ENCODE measurements around the gene TGFB1I1. TPM values are rescaled to one million over a fixed set of nuclear protein-coding genes. Genes with fewer than 3 reads are reported as not detected.

TGFB1I1 gene
- total and polyA plus RNA-seq, 2 experiments from 2014 or later, result 39.1 to 54.0 TPM

- no peaks in the 10 kb centered on the region for H3K9me3 ChIP-seq (ENCODE audit: low read depth)
- peak overlapping the region; percentile 65 for H3K4me3 ChIP-seq
- peak; percentile 86 for TF ChIP-seq CTCF (IDR thresholded peaks at IDR 0.05; ENCODE audit: low read depth, low read length)
- peaks cover 9% of the 10 kb centered on the region for H3K4me1 ChIP-seq (ENCODE audit: low read depth)
- H3K27me3 ChIP-seq, result peaks cover 24% of the 10 kb centered on the region
- H3K36me3 ChIP-seq, result peaks cover 8% of the 10 kb centered on the region
- DNase-seq (ENCODE audit: low read depth in 1 of 2, low spot score in 1 of 2), result peak; percentile 82 to 97
- H3K27ac ChIP-seq, result peak overlapping the region; percentile 62
Measured at GRCh38 chr16:31472709-31473203, 804 bp downstream of the TGFB1I1 start.

GRCh38 chr16:31473264-31473984 lies 1.5 kb downstream of the TGFB1I1 start:
- no peak overlapping the region for H3K4me3 ChIP-seq
- DNase-seq (ENCODE audit: low read depth in 1 of 2, low spot score in 1 of 2), result no peak
- H3K4me1 ChIP-seq (ENCODE audit: low read depth), result peaks cover 15% of the 10 kb centered on the region
- H3K36me3 ChIP-seq, result peaks cover 8% of the 10 kb centered on the region
- H3K9me3 ChIP-seq (ENCODE audit: low read depth), result no peaks in the 10 kb centered on the region
- no peak overlapping the region for H3K27ac ChIP-seq
- no peak for TF ChIP-seq CTCF (IDR thresholded peaks at IDR 0.05; ENCODE audit: low read depth, low read length)
- peaks cover 24% of the 10 kb centered on the region for H3K27me3 ChIP-seq

- TF ChIP-seq CTCF (IDR thresholded peaks at IDR 0.05; ENCODE audit: low read depth, low read length), result no peak
- peaks cover 24% of the 10 kb centered on the region for H3K27me3 ChIP-seq
- DNase-seq (ENCODE audit: low read depth in 1 of 2, low spot score in 1 of 2), result peak in 1 of 2 donors; percentile 69
- no peak overlapping the region for H3K27ac ChIP-seq
- H3K36me3 ChIP-seq, result peaks cover 8% of the 10 kb centered on the region
- H3K4me3 ChIP-seq, result no peak overlapping the region
- peaks cover 15% of the 10 kb centered on the region for H3K4me1 ChIP-seq (ENCODE audit: low read depth)
- H3K9me3 ChIP-seq (ENCODE audit: low read depth), result no peaks in the 10 kb centered on the region
Measured at GRCh38 chr16:31474173-31474714, 2.3 kb downstream of the TGFB1I1 start.

GRCh38 chr16:31474773-31475738 lies 3.1 kb downstream of the TGFB1I1 start:
- H3K27ac ChIP-seq, result no peak overlapping the region

More at GRCh38 chr16:31474773-31475738, 3.1 kb downstream of the TGFB1I1 start:
- peaks cover 24% of the 10 kb centered on the region for H3K27me3 ChIP-seq
- no peak for DNase-seq (ENCODE audit: low read depth in 1 of 2, low spot score in 1 of 2)
- peaks cover 8% of the 10 kb centered on the region for H3K36me3 ChIP-seq
- no peaks in the 10 kb centered on the region for H3K9me3 ChIP-seq (ENCODE audit: low read depth)
- TF ChIP-seq CTCF (IDR thresholded peaks at IDR 0.05; ENCODE audit: low read depth, low read length), result no peak
- H3K4me3 ChIP-seq, result no peak overlapping the region
- peaks cover 15% of the 10 kb centered on the region for H3K4me1 ChIP-seq (ENCODE audit: low read depth)

Data from cardiac muscle cell (in vitro differentiated cells and primary cell).